ENCODE results near the gene KANSL3. TPM values are rescaled to one million over a fixed set of nuclear protein-coding genes. Genes with fewer than 3 reads are reported as not detected.

KANSL3 gene
- total RNA-seq, 6 donors from 2014 or later, result 41.3 to 133 (median 53.0) TPM

- no peak for ATAC-seq (ENCODE audit: low FRiP score in 2 of 2)
- WGBS, 2 donors, result 59 to 66% methylated on average over 3 of the region's 3 CpGs
- H3K4me3 ChIP-seq, result no peak overlapping the region
- H3K27me3 ChIP-seq, result no peaks in the 10 kb centered on the region
- no peak overlapping the region for H3K27ac ChIP-seq
- H3K4me1 ChIP-seq, result no peaks in the 10 kb centered on the region
- no peaks in the 10 kb centered on the region for H3K9me3 ChIP-seq
- peaks cover 22 to 71% (median 47%) of the 10 kb centered on the region in 4 donors for H3K36me3 ChIP-seq
- TF ChIP-seq POLR2A (IDR thresholded peaks at IDR 0.05) (no peak), EP300 (IDR thresholded peaks at IDR 0.05) (no peak), CTCF (IDR thresholded peaks at IDR 0.05) (no peak), POLR2AphosphoS5 (IDR thresholded peaks at IDR 0.05) (no peak)
- DNase-seq, result no peak
Measured at GRCh38 chr2:96594282-96594681, 43.8 kb downstream of the KANSL3 start.

- H3K27ac ChIP-seq, result no peak overlapping the region
- H3K36me3 ChIP-seq, result peaks cover 22 to 43% (median 36%) of the 10 kb centered on the region in 4 donors
- no peaks in the 10 kb centered on the region for H3K9me3 ChIP-seq
- H3K4me3 ChIP-seq, result no peak overlapping the region
- H3K27me3 ChIP-seq, result no peaks in the 10 kb centered on the region
- no peaks in the 10 kb centered on the region for H3K4me1 ChIP-seq
- ATAC-seq (ENCODE audit: low FRiP score in 2 of 2), result no peak
- no peak for TF ChIP-seq POLR2A (IDR thresholded peaks at IDR 0.05)
- no peak for TF ChIP-seq EP300 (IDR thresholded peaks at IDR 0.05)
- WGBS, 2 donors, result 95 to 97% methylated on average over 3 of the region's 3 CpGs
- DNase-seq, result no peak
Measured at GRCh38 chr2:96591494-96591893, 46.6 kb downstream of the KANSL3 start.

GRCh38 chr2:96591054-96591453 is 47.1 kb downstream of the KANSL3 start:
- peaks cover 18 to 39% (median 36%) of the 10 kb centered on the region in 4 donors for H3K36me3 ChIP-seq
- WGBS, 2 donors, result 57 to 73% methylated on average over 2 of the region's 2 CpGs
- no peaks in the 10 kb centered on the region for H3K4me1 ChIP-seq
- no peak overlapping the region for H3K27ac ChIP-seq
- TF ChIP-seq POLR2A (IDR thresholded peaks at IDR 0.05), result no peak
- TF ChIP-seq POLR2AphosphoS5 (IDR thresholded peaks at IDR 0.05), result no peak
- TF ChIP-seq CTCF (IDR thresholded peaks at IDR 0.05), result no peak
- no peak for TF ChIP-seq EP300 (IDR thresholded peaks at IDR 0.05)
- ATAC-seq (ENCODE audit: low FRiP score in 2 of 2) (no peak), DNase-seq (no peak)
- no peaks in the 10 kb centered on the region for H3K27me3 ChIP-seq
- no peaks in the 10 kb centered on the region for H3K9me3 ChIP-seq
- H3K4me3 ChIP-seq, result no peak overlapping the region

- no peak for ATAC-seq (ENCODE audit: low FRiP score in 2 of 2)
- H3K9me3 ChIP-seq, result no peaks in the 10 kb centered on the region
- DNase-seq, result no peak
- no peak overlapping the region for H3K4me3 ChIP-seq
- H3K4me1 ChIP-seq, result no peaks in the 10 kb centered on the region
- H3K27me3 ChIP-seq, result no peaks in the 10 kb centered on the region
- TF ChIP-seq CTCF (IDR thresholded peaks at IDR 0.05) (no peak), EP300 (IDR thresholded peaks at IDR 0.05) (no peak), POLR2A (IDR thresholded peaks at IDR 0.05) (no peak), POLR2AphosphoS5 (IDR thresholded peaks at IDR 0.05) (no peak)
- 96 to 100% methylated on average over 1 of the region's 1 CpG for WGBS, 2 donors
- peaks cover 3 to 14% (median 5%) of the 10 kb centered on the region in 4 donors for H3K36me3 ChIP-seq
- no peak overlapping the region for H3K27ac ChIP-seq
Measured at GRCh38 chr2:96587843-96588242, 50.3 kb downstream of the KANSL3 start.

GRCh38 chr2:96584017-96584416 is 54.1 kb downstream of the KANSL3 start:
- WGBS, 2 donors, result 88 to 95% methylated on average over 4 of the region's 4 CpGs
- DNase-seq, result no peak
- H3K4me1 ChIP-seq, result no peaks in the 10 kb centered on the region
- H3K4me3 ChIP-seq, result no peak overlapping the region
- H3K27ac ChIP-seq, result no peak overlapping the region
- peaks cover 0 to 7% (median 2%) of the 10 kb centered on the region in 4 donors for H3K36me3 ChIP-seq
- TF ChIP-seq CTCF (IDR thresholded peaks at IDR 0.05) (no peak), EP300 (IDR thresholded peaks at IDR 0.05) (no peak)
- no peaks in the 10 kb centered on the region for H3K9me3 ChIP-seq
- no peaks in the 10 kb centered on the region for H3K27me3 ChIP-seq
- no peak for ATAC-seq (ENCODE audit: low FRiP score in 2 of 2)
